NCI-H2107 treated with DMSO at 0.1 percent for 48 hours (cell line): ENCODE measurements around the gene BBS9.
"Not testable (repeated sequence)": the region's sequence is repeated elsewhere in the genome, so short reads cannot be mapped to it uniquely, and the experiment has no call there.

ENCODE experiments used
- DNase-seq: peaks from one replicate; lab custom pipeline; 2025; ENCODE audit not compliant: unreplicated experiment; lab: John Stamatoyannopoulos, UW

Gene BBS9

DNA sequence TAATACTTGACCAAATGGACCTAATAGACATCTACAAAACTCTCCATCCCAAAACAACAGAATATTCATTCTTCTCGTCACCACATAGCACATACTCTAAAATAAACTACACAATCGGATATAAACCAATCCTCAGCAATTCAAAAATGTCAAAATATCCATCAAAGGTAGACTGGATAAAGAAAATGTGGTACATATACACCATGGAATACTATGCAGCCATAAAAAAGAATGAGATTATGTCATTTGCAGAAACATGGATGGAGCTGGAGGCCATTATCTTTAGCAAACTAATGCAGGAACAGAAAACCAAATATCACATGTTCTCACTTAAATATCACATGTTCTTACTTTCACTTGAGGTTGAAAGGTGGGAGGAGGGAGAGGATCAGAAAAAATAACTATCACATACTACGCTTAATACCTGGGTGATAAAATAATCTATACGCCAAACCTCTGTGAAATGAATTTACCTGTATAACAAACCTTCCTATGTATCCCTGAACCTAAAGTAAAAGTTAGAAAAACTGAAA lies 142.5 kb downstream of the BBS9 start:
- DNase-seq, result not testable (repeated sequence)

DNA sequence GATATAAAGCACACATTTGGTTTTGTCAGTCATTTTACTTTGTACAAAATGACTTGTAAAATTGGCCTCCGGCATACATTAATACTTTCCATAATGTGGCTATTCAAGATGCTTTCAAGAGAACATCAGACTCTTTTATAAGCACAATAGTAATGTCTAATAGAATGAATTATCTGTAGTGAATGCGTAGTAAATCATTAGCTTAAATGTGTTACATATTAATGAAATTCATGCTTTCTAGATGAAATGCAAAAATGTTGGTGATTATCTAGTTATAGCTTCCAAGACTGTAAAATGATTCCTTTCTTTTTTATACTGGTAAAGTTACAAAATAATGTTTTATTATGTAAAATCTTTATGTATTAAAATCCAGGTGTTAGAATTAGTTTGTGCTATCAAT lies 144.0 kb downstream of the BBS9 start:
- no peak for DNase-seq

DNA sequence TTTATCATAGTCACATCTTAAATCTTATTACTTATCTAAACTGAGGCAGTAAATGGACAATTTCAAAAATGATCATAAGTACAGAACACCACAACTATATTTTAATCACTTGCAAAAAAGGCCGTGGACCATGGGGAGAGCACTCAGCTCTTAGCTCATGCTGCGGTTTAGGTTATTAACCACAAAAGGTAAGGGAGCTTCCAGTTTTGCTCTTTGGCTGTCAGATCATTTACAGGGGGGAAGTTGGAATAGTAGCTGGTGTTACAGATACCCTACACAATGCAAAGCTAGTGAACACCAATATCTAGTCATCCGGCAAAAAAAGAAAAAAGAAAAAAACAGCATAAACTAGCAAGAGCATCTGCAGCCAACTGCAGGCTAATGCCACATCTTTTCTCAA lies 147.0 kb downstream of the BBS9 start:
- no peak for DNase-seq

DNA sequence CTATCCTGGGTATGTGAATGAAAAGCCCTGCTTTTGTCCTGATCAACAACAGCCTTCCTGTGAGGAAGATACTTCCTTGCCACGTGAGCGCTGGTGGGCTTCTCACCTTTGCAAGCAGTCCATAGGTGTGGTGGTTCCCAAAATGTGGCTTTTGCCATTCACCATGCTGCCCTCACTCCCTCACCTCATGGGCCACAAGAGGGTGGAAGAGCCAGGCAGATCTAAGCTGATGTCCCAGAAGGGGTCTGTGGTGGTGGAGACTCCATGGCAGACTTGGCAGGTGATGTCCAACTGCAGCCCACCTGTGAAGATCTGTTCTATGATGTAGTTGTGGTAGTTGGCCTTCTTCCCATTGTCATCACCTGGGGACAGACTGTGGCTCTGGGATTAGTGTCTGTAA lies 147.4 kb downstream of the BBS9 start:
- DNase-seq, result no peak

DNA sequence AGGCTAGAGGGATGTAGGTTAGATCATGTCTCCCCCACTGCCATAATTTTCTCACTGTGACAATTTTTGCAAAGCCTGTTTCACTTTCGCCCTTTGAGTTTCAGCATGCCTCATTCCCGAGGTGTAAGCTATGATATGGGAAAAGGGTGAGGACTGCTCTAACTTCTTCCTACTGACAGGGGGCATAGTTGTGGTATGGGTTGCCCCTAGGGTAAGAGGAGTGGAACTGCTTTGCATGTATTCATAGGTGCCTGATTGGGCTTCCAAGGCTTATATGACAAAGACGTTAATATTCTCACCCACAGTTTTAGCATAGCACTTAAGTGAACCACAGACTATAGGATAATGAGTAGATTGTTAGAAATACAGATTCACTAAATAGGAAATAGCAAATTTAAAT lies 148.7 kb downstream of the BBS9 start:
- DNase-seq, result no peak

DNA sequence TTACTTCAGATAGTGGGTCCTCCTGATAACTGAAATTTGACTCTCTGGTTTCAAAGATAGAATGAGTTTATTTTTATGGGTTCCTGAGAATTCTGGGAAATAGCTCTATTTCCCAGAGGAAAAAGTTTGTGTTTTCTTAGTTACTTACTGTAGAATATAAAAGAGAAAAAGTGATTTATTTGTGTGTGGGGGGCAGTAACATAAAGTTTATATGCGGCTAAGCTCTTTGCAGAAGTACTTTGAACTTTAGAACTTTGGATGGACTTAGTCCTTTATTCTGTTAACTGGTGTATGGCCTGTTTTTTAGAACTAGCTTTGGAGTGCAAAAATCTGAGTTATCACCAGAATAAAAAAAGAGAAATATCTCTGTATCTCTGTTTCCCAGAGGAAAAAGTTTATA lies 157.1 kb downstream of the BBS9 start:
- no peak for DNase-seq

DNA sequence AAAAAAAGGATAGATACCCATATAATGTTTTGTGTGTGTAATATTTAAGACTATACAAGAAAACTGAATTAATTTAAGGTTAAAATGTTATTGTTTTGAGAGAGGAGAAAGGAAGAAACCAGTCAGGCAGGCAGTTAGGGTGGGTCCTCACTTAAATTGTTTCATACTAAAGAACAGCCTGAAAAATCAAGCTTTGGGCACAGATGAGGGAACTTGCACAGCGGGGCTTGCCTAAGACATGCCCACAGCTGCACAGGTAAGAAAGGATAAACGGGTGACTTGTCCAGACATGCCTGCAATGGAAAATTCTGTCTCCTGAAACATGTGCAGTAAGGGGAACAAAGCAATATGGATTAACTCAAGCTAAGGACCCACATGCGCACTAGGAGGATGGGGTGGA lies 158.4 kb downstream of the BBS9 start:
- DNase-seq, result no peak

DNA sequence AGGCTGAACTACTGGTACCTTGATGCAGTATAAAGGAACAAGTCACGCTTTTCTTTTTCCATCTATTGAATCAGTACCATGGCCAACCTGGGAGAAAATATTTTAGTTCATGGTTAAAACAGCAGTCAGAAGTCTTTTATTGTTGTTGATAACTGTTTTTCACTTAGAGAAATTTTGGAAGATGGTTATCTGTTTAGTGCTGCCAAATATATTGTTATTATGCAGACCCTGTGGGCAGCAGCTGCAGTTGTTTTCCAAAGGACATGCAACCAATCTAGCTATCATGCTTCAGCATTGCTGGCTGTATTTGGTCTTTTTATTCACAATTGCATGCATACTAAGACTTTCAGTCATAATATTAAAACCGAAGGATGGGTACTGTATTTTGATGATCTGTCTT lies 169.5 kb downstream of the BBS9 start:
- no peak for DNase-seq

DNA sequence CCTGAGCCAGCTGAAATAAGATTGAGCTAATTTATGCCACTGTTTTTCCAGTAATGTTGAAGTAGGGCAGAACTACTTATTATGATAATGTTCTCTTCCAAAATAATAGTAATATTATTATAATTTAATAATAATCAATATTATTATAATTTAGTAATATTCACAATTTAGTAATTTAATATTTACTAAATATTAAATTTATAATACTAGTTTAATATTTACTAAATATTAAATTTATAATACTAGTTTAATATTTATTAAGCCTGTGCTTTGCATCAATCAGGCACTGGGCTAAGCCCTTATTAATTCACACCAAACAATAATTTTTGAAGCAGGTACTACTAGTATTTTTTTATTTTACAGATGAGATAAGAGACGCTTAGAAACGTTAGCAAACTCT lies 170.1 kb downstream of the BBS9 start:
- no peak for DNase-seq

DNA sequence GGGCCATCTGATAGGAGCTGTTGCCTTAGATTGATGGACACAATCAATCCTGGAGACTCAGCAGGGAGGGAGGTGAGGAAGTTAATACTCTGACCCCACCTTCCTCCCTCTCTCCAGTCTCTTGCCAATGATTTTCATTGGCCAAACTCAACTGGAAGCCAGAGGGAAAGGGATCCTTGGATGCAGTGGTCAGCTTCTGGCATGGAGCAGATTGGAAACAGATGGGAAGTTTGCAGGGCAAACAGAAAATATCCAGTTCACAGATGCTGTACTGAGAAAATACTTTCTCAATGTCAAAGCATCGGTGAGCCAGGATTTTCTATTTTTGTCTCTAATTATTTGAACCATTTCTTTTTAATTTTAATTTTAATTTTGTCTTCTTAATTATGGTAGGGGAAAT lies 170.8 kb downstream of the BBS9 start:
- no peak for DNase-seq

DNA sequence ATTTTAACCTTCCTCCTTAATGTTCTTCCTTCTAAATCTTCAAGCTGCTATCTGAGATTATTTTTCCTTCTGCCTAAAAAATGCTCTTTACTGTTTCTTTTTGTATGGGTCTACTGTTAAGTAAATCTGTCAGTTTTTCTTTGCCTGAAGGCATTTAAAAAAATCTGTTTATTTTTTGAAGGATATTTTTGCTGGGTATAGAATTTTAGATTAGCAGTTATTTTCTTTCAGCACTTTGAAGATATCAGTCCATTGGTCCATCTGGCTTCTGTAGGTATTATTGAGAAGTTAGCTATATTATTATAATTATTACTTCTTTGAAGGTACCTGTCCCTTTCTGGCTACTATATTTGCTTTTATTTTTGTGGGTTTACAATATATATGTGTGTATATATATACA lies 171.4 kb downstream of the BBS9 start:
- no peak for DNase-seq

DNA sequence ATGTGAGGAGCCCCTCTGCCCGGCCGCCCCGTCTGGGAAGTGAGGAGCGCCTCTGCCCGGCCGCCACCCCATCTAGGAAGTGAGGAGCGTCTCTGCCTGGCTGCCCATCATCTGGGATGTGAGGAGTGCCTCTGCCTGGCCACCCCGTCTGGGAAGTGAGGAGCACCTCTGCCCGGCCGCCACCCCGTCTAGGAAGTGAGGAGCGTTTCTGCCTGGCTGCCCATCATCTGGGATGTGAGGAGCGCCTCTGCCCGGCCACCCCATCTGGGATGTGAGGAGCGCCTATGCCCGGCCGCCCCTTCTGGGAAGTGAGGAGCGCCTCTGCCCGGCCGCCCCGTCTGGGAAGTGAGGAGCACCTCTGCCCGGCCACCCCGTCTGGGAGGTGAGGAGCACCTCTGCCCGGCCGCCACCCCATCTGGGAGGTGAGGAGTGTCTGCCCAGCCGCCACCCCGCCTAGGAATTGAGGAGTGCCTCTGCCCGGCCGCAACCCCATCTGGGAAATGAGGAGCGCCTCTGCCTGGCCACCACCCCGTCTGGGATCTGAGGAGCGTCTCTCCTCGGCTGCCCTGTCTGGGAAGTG lies 174.7 kb downstream of the BBS9 start:
- not testable (repeated sequence) for DNase-seq

DNA sequence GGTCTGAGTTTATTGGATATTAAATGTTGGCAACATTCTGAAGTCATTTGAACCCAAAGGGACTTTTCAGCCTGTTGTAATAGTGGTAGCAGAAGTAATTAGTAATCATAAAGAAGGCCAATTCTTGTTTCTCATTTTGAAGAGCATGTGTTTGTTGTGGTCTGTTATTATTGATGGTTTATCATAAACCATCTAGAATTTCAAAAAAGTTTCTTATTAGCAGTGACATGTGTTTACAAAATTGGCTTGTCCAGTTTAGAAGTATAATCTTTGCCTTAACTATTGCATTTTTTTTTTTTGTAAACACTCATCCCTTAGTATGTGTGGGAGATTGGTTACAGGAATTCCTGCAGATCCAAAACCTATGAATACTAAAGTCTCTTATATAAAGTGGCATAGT lies 177.8 kb downstream of the BBS9 start:
- DNase-seq, result no peak

DNA sequence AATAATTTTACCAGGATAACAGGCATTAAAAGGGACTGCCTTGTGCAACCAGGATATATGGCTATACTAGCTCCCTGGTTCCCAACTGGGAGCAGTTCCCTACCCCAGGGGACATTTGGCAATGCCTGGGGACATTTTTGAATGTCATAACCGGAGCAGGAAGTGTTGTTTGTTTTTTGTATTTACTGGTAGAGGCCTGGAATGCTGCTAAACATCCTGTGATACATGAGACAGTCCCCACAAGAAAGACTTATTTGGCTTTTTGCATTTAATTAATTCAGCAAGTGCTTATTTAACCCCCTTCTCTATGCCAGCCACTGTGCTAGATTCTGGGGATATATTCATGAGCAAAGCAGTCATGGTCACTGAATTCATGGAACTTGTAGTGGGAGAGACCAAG lies 181.2 kb downstream of the BBS9 start:
- no peak for DNase-seq

DNA sequence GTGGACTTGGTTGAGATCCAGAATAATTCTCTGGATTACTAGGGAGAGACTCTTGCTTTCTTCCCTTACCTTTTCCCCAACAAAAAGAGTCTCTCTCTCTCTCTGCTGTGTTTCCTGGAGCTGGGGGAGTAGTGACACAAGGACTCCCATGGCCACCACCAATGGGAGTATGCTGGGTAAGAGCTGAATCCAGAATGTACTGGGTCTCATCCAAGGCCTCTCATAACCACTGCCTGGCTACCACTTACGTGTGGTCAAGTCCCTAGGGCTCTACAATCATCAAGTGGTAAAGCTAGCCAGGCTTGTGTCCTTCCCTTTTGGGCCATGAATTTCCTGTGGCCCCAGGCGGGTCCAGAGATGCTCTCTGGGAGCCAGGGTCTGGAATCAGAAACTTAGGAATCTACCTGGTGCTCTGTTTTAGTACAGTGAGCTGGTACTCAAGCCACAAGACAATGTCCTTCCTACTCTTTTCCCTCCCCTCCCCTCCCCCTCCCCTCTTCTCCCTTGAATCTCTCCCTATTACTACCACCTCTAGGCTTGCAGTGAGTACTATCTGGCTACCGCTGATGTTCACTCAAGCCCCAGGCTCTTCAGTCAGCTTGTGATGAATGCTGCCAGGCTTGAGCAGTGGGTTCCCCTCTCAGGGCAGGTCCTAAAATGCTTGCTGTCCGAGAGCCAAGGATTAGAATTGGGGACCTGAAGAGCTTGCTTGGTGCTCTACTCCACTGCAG lies 196.6 kb downstream of the BBS9 start:
- DNase-seq, result no peak

DNA sequence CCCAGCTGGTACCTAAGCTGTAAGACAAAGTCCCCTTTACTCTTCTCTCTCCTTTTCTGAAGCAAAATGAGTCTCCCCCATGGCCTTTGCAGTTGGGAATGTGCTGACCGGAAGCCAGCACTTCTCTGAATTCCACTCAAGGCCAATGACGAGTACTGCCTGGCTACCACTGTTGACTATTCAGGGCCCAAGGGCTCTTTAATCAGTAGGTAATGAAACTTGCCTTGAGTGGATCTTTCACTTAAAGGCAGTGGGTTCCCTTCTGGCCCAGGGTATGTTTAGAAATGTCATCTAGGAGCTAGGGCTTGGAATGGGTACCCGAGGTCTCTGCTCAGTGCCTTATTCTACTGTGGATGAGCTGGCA lies 197.1 kb downstream of the BBS9 start:
- no peak for DNase-seq

DNA sequence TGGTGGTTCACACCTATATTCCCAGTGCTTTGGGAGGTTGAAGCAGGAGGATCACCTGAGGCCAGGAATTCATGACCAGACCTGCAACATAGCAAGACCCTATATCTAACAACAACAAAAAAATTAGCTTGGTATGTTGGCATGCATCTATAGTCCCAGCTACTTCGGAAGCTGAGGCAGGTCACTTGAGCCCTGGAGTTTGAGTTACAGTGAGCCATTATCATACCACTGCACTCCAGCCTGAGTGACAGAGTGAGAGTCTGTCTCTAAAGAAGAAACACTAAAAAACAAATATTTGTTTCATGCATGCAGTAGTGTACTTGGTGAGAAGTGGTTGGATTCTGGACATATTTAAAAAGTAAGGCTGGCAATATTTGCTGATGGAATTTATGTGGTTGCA lies 198.1 kb downstream of the BBS9 start:
- DNase-seq, result no peak

DNA sequence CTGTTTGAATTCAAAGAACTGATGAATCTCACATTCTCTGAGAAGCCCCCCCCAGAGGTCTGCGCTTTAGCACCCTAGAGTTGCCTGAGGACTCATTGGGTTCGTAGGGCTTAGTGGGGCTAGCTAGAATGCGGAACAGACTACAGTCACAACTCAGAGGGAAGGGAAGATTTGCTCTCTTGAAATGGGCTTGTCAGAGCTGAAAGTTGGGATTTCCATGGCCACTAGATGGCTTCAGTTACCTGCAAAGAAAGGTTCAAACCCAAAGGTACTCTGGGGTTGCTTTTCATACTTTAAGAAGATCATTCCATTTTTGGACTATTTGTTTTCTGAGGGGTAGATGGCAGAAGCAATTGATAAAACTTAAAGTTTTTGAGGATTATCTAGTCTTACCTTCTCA lies 205.0 kb downstream of the BBS9 start:
- peak; percentile 51 for DNase-seq

DNA sequence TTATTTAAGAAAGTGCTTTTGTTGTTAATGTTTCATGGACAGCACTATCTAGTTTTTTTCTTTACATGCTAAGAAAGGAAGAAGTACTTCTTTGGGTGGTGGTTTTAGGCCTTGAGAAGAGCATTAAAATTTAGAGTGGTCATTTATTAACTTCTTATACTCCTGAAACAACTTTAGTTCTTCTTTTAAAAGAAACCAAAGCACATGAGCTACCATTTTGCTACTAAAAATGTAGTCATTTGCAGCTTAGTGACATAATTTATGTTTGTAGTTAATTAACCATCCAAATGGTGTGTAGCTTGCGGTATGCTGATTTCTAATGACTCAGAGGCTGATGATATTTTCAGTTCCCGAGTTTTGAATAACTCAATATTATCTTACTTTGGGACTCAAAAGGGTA lies 207.5 kb downstream of the BBS9 start:
- DNase-seq, result no peak

DNA sequence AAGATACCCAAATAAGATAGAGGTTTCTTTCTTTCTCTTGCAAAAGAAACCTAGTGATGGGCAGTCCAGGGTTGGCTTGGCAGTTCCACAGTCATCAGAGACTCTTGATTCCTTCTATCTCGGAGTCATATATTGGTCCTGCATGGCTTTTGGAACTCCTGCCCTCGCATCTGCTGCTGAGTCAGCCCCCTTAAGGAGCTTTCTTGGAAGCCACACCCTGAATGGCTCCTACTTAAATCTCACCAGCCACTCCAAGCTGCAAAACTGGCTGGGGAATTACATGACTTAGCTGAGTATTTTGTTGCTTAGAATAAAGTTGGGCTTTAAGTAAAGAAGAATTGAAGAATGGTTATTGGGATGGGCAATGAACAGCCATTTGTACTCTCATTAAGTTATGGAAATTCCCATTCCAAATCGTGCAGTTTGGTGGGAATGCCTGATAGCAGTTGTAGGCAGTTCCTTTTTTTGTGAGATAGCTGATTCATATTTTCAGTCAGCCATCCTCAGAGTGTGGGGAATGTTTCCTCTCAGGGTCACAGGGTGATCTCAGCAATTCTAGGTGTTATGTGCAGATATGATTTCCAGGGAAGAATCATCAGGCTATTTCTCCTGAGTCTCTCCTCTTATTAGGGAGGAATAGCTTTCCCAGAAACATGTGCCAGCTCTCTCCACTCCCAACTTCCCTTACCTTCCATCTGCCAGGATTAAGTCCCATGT lies 209.9 kb downstream of the BBS9 start:
- no peak for DNase-seq

DNA sequence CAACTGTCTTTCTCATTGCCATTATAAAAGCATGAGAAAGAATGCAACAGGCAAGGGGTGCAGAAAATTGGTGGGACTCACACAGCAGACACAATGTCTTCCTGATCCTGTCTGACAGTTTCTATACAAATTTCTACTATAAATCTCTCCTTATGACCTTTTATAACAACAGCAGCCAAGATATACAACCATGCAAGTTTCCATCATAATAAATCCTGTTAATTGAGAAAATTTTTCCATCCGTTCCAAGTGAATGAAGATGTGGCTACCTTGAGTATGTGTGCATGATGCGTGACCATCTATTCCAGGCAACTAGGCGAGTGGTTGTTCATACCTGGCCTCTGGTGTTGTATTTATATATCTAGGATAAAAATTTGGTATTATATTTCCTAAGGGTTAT lies 216.7 kb downstream of the BBS9 start:
- DNase-seq, result no peak

DNA sequence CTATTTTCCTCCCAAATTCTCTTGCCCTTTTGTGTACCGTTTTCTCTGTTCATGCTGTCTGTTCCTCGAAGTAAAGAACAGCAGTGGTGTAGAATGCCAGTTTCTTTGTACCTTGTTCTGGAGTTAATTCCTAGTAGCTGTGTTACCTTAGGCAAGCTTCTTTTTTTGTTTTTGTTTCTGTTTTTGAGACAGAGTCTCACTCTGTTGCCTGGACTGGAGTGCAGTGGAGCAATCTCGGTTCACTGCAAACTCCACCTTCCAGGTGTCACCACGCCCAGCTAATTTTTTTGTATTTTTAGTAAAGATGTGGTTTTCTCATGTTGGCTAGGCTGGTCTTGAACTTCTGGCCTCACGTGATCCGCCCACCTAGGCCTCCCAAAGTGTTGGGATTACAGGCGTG lies 221.2 kb downstream of the BBS9 start:
- DNase-seq, result no peak
